Hematopoietic multipotent progenitor cell treated with erythropoietin and hydrocortisone succinate and interleukin-3 and kit ligand, for 17 days (in vitro differentiated cells): ENCODE measurements around the gene SLC35E4.
"Not testable (repeated sequence)": the region's sequence is repeated elsewhere in the genome, so short reads cannot be mapped to it uniquely, and the experiment has no call there.

Experiments
- DNase-seq: peaks from one replicate; pipeline ENCODE4 v3.0.0-alpha.2; 2015; ENCODE audit warnings: low spot score

Gene SLC35E4

GRCh38 chr22:30635273-30636225 lies at the start of gene SLC35E4:
Gene SLC35E4, plus strand, starts transcription at chr22:30635781. Its CDS starts 670 bp downstream, at chr22:30636451.
- DNase-seq, result peak; percentile 89

- DNase-seq, result no peak
These were observed 49.2 kb upstream of the SLC35E4 start for GRCh38 chr22:30586414-30586813.

- DNase-seq, result peak; percentile 53
These were observed 44.4 kb upstream of the SLC35E4 start for GRCh38 chr22:30591191-30591587.

- DNase-seq, result peak; percentile 99
These were observed 43.8 kb upstream of the SLC35E4 start, which contains the start of gene PES1 for GRCh38 chr22:30591588-30592359. Gene PES1, minus strand, starts transcription at chr22:30591910. Its CDS starts 77 bp downstream, at chr22:30591833.

- DNase-seq, result not testable (repeated sequence)
These were observed 43.2 kb upstream of the SLC35E4 start for GRCh38 chr22:30592360-30592713.

- DNase-seq, result no peak
These were observed 39.4 kb upstream of the SLC35E4 start for GRCh38 chr22:30596199-30596598.

- no peak for DNase-seq
These were observed 38.7 kb upstream of the SLC35E4 start for GRCh38 chr22:30596886-30597285.

- DNase-seq, result no peak
These were observed 36.6 kb upstream of the SLC35E4 start for GRCh38 chr22:30598986-30599385.

GRCh38 chr22:30600921-30601320 lies 34.7 kb upstream of the SLC35E4 start:
- DNase-seq, result no peak

GRCh38 chr22:30601464-30601863 lies 34.1 kb upstream of the SLC35E4 start:
- DNase-seq, result no peak

- peak; percentile 51 for DNase-seq
These were observed 33.5 kb upstream of the SLC35E4 start for GRCh38 chr22:30602049-30602448.

- DNase-seq, result no peak
These were observed 31.8 kb upstream of the SLC35E4 start for GRCh38 chr22:30603801-30604200.

GRCh38 chr22:30604723-30605122 lies 30.9 kb upstream of the SLC35E4 start:
- DNase-seq, result no peak

GRCh38 chr22:30605449-30606110 lies 30.0 kb upstream of the SLC35E4 start:
- peak; percentile 85 for DNase-seq

- DNase-seq, result peak; percentile 56
These were observed 28.9 kb upstream of the SLC35E4 start, which contains the start of gene TCN2 for GRCh38 chr22:30606455-30607299. Gene TCN2, plus strand, starts transcription at chr22:30607174. Its CDS starts 158 bp downstream, at chr22:30607332.

- DNase-seq, result no peak
These were observed 28.2 kb upstream of the SLC35E4 start for GRCh38 chr22:30607300-30607930.

- DNase-seq, result no peak
These were observed 27.6 kb upstream of the SLC35E4 start for GRCh38 chr22:30607939-30608338.

GRCh38 chr22:30609260-30610185 lies 26.1 kb upstream of the SLC35E4 start:
- DNase-seq, result peak; percentile 76

- peak; percentile 27 for DNase-seq
These were observed 25.3 kb upstream of the SLC35E4 start for GRCh38 chr22:30610299-30610698.

GRCh38 chr22:30611197-30611596 lies 24.4 kb upstream of the SLC35E4 start:
- DNase-seq, result no peak
